PC-3 (cell line): ENCODE data around the gene CHCHD2. TPM values are rescaled to one million over a fixed set of nuclear protein-coding genes. Genes with fewer than 3 reads are reported as not detected.

ENCODE experiments used
- ATAC-seq: fragments of 200-7000 bp; cut with Tn5 transposase; 2 replicates; pipeline ENCODE4 v1.9.1; 2020; ENCODE audit warnings: mild to moderate bottlenecking, moderate library complexity
- BruUV-seq: library from RNA; stranded (reverse); fragments of 400-500 nt; replicated peaks from 2 replicates; lab custom pipeline; 2021; lab: Mats Ljungman, UMichigan
- CTCF ChIA-PET: fragments of 300-600 bp; sonication (Branson Sonifier 250); formaldehyde crosslinking; loops from one replicate; lab custom pipeline; 2022; ENCODE audit warnings: antibody characterized with exemption; lab: Charles Lee
- POLR2A ChIA-PET: fragments of 300-600 bp; sonication (Branson Sonifier 250); formaldehyde crosslinking; loops from one replicate; lab custom pipeline; 2022; ENCODE audit warnings: antibody characterized with exemption; ENCODE audit not compliant: unreplicated experiment; lab: Charles Lee
- DNase-seq: peaks from one replicate; pipeline ENCODE4 v3.0.0-alpha.2; 2015
- H2AFZ ChIP-seq: fragments of 300-600 bp; sonication (generic); 2 replicates; pipeline ENCODE4 v1.6.0; 2016; ENCODE audit warnings: antibody characterized with exemption, low read length
- H3F3A ChIP-seq: fragments of 300-600 bp; sonication (generic); one replicate; pipeline ENCODE4 v1.6.0; 2017; ENCODE audit warnings: antibody characterized with exemption, low read length, control low read depth, mild to moderate bottlenecking; ENCODE audit not compliant: unreplicated experiment
- H3K27ac ChIP-seq: fragments of 300-600 bp; sonication (generic); 2 replicates; pipeline ENCODE4 v1.5.1; 2016; ENCODE audit warnings: mild to moderate bottlenecking, low read length
- H3K27me3 ChIP-seq: fragments of 300-600 bp; sonication (generic); 2 replicates; pipeline ENCODE4 v1.6.1; 2016; ENCODE audit warnings: low read length, mixed read lengths
- H3K36me3 ChIP-seq: fragments of 300-600 bp; sonication (generic); 2 replicates; pipeline ENCODE4 v1.6.1; 2016; ENCODE audit warnings: low read depth, mixed run types, low read length, mixed read lengths
- H3K4me1 ChIP-seq: fragments of 300-600 bp; sonication (generic); 2 replicates; pipeline ENCODE4 v1.5.1; 2016; ENCODE audit warnings: low read length; ENCODE audit not compliant: insufficient read depth
- H3K4me2 ChIP-seq: fragments of 300-600 bp; sonication (generic); 2 replicates; pipeline ENCODE4 v1.6.0; 2016; ENCODE audit warnings: low read length
- H3K4me3 ChIP-seq: fragments of 300-600 bp; sonication (generic); 2 replicates; pipeline ENCODE4 v1.5.1; 2016; ENCODE audit warnings: mild to moderate bottlenecking, low read length, mixed read lengths
- H3K79me2 ChIP-seq: fragments of 300-600 bp; sonication (generic); 2 replicates; pipeline ENCODE4 v1.6.1; 2017; ENCODE audit warnings: low read length, mixed read lengths
- H3K9ac ChIP-seq: fragments of 300-600 bp; sonication (generic); 2 replicates; pipeline ENCODE4 v1.6.0; 2016; ENCODE audit warnings: mild to moderate bottlenecking, low read length
- H3K9me2 ChIP-seq: fragments of 300-600 bp; sonication (generic); replicated peaks from 2 replicates; pipeline ENCODE4 v1.6.1; 2016; ENCODE audit warnings: mixed run types, low read length, mixed read lengths
- H3K9me3 ChIP-seq: fragments of 300-600 bp; sonication (generic); 2 replicates; pipeline ENCODE4 v1.6.1; 2016; ENCODE audit warnings: low read length, mixed read lengths
- H4K20me1 ChIP-seq: fragments of 300-600 bp; sonication (generic); 2 replicates; pipeline ENCODE4 v1.6.1; 2016; ENCODE audit warnings: low read length, mixed read lengths
- CTCF ChIP-seq: fragments of 300-600 bp; sonication (generic); conservative IDR thresholded peaks from 2 replicates; pipeline ENCODE4 v1.5.1; 2017; ENCODE audit warnings: antibody characterized with exemption, low read depth, mild to moderate bottlenecking, low read length
- EZH2 ChIP-seq: fragments of 300-600 bp; sonication (generic); IDR thresholded peaks from one replicate; pipeline ENCODE4 v1.6.1; 2017; ENCODE audit warnings: antibody characterized with exemption, mild to moderate bottlenecking, low read length; ENCODE audit not compliant: unreplicated experiment
- EZH2phosphoT487 ChIP-seq: fragments of 300-600 bp; sonication (generic); IDR thresholded peaks from 2 replicates; pipeline ENCODE4 v1.6.1; 2018; ENCODE audit warnings: mild to moderate bottlenecking, antibody characterized with exemption, low read length, borderline replicate concordance
- intact Hi-C: fragments of 100-400 bp; cut with micrococcal nuclease; formaldehyde crosslinking; loops from 2 replicates; pipeline ENCODE4 v1.9.0; 2023
- total RNA-seq: library from RNA; depleted of rRNA; stranded (reverse); fragments of >200 nt; gene quantifications from 2 replicates; pipeline ENCODE4 v1.2.3, GENCODE V29; 2014

Gene CHCHD2
- total RNA-seq, 1 experiment from 2014 or later: 578 TPM

GRCh38 chr7:56078196-56078595 is 28.1 kb downstream of the CHCHD2 start:
- ChIA-PET CTCF (no interaction called here), POLR2A (no interaction called here)
- no peaks in the 10 kb centered on the region for H3K9me3 ChIP-seq
- H3K4me1 ChIP-seq: peaks cover 4% of the 10 kb centered on the region
- H3K79me2 ChIP-seq: no peaks in the 10 kb centered on the region
- no peak overlapping the region for H3K9ac ChIP-seq
- ATAC-seq (no peak), DNase-seq (no peak)
- no peaks in the 10 kb centered on the region for H3K27me3 ChIP-seq
- H3K27ac ChIP-seq: no peak overlapping the region
- no peaks in the 10 kb centered on the region for H3K9me2 ChIP-seq
- intact Hi-C loops: no loop called here
- TF ChIP-seq EZH2phosphoT487: no peak
- no peak for TF ChIP-seq CTCF
- no peak for TF ChIP-seq EZH2
- H3K36me3 ChIP-seq: no peaks in the 10 kb centered on the region; the same call in 1 of the 2 replicates
- no peak overlapping the region for H2AFZ ChIP-seq
- BruUV-seq: no TSS peak
- H3K4me3 ChIP-seq: no peak overlapping the region
- no peaks in the 10 kb centered on the region for H3F3A ChIP-seq
- H3K4me2 ChIP-seq: no peak overlapping the region
- no peaks in the 10 kb centered on the region for H4K20me1 ChIP-seq

- intact Hi-C loops: no loop called here
Observed at GRCh38 chr7:56077681-56078080, 28.6 kb downstream of the CHCHD2 start.

More at GRCh38 chr7:56077681-56078080, 28.6 kb downstream of the CHCHD2 start:
- DNase-seq: no peak
- Histone ChIP-seq H3K4me2 (no peak overlapping the region), H3K27ac (no peak overlapping the region), H3K9me2 (no peaks in the 10 kb centered on the region), H2AFZ (no peak overlapping the region), H3K27me3 (no peaks in the 10 kb centered on the region), H3K36me3 (no peaks in the 10 kb centered on the region; the same call in 1 of the 2 replicates), H3K9ac (no peak overlapping the region), H3K4me3 (no peak overlapping the region), H3K79me2 (no peaks in the 10 kb centered on the region), H3K9me3 (no peaks in the 10 kb centered on the region), H4K20me1 (no peaks in the 10 kb centered on the region), H3F3A (no peaks in the 10 kb centered on the region), H3K4me1 (peaks cover 4% of the 10 kb centered on the region)
- ChIA-PET POLR2A (no interaction called here), CTCF (no interaction called here)
- TF ChIP-seq CTCF: no peak
- BruUV-seq: no TSS peak
- ATAC-seq: no peak
